OCI-LY1 (cell line): Measurements from ENCODE around the gene RINT1.

ENCODE experiments used
- EZH2 ChIP-seq: fragments of 200-600 bp; sonication (generic), shearing (Covaris generic); IDR thresholded peaks from 2 replicates; pipeline ENCODE4 v1.8.0; 2017; ENCODE audit warnings: borderline replicate concordance, mixed run types, mild to moderate bottlenecking, antibody characterized with exemption, low read length, moderate library complexity, mixed read lengths
- TF ChIP-seq, protein P1 (sequence below): fragments of 200-600 bp; sonication (generic), shearing (Covaris generic); IDR thresholded peaks from 2 replicates; pipeline ENCODE4 v1.5.1; 2017; ENCODE audit warnings: mild to moderate bottlenecking, antibody characterized with exemption, low read length, moderate library complexity, mixed read lengths

DNA sequence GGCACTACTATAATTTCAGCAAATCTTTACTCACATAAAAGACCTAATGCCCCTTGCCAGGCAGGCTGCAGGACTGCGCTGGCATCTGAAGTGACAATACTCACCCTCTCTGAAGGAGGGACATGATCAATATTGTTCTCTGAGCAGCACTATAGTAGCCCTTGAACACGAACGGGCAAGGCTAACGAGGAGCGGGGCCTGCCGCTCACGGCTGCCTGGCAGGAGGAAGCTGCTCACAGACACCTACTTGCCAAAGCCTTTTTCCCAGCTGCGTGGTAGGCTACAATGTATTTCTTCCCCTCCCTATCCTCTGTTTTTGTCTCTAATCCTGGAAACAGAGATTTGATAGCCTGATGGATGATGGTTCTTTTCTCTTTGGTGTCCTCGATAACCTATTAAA lies 29.8 kb upstream of the RINT1 start:
- TF ChIP-seq, protein P1, sequence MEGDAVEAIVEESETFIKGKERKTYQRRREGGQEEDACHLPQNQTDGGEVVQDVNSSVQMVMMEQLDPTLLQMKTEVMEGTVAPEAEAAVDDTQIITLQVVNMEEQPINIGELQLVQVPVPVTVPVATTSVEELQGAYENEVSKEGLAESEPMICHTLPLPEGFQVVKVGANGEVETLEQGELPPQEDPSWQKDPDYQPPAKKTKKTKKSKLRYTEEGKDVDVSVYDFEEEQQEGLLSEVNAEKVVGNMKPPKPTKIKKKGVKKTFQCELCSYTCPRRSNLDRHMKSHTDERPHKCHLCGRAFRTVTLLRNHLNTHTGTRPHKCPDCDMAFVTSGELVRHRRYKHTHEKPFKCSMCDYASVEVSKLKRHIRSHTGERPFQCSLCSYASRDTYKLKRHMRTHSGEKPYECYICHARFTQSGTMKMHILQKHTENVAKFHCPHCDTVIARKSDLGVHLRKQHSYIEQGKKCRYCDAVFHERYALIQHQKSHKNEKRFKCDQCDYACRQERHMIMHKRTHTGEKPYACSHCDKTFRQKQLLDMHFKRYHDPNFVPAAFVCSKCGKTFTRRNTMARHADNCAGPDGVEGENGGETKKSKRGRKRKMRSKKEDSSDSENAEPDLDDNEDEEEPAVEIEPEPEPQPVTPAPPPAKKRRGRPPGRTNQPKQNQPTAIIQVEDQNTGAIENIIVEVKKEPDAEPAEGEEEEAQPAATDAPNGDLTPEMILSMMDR = no peak
- no peak for TF ChIP-seq EZH2
